DMS79 (cell line): ENCODE results near the gene AFAP1.

ENCODE experiments used
- DNase-seq: peaks from one replicate; lab custom pipeline; 2025; lab: John Stamatoyannopoulos, UW

AFAP1 gene

DNA sequence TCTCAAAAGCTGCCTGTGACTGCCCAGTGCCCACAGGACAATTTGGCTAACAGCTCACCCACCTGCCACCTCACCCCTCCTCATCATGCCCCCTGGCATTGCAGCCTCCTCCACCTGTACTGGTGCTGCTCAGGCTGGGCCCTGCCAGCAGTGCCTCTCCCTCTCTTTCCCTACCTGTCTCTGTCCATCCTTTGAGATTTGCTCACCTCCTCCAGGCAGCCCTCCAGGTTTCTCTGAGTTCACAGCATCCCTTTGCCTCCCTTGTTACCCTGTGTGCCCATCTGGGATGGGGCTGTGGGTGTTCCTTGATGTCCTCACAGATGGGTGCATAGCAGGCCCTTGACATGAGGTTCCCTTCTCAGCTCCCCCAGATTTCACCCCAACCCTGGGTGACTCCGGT lies 224.9 kb downstream of the AFAP1 start:
- DNase-seq = no peak

DNA sequence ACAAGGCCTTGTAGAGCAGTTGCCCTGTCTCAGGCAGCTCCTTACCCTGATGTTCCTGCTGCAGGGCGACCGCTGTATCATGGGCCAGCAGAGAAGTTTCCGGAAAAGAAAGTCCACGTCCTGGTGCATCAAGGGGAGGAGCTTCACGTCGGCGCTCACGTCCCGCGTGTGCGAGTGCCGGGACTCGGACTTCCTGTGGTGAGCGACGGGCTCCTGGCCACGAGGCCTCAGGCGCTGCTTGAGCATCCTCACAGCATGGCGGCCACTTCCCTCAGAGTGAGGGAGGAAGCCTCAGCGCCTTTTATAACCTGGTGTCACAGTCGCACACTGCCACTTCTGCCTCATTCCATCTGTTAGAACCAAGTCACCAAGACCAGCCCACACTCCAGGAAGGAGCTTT lies 225.5 kb downstream of the AFAP1 start:
- no peak for DNase-seq

DNA sequence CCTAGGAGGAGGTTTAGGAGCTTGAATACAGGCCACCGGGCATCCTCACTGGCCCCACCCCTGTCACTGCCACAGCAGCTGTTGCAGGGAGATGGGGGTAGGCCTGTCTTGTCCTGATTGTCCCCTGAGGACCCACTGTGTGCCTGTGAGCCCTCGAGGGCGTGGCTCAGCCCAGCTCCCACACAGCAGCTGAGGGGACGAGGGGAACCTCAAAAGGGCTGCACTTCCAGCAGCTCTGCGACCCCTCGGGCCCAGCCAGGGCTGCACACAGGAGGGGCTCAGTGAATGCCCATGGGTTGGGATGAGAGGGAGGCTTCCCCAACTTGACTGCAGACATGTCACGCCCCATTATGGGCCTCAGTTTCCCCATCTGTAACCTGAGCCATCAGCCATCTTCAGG lies 225.9 kb downstream of the AFAP1 start:
- DNase-seq = no peak

DNA sequence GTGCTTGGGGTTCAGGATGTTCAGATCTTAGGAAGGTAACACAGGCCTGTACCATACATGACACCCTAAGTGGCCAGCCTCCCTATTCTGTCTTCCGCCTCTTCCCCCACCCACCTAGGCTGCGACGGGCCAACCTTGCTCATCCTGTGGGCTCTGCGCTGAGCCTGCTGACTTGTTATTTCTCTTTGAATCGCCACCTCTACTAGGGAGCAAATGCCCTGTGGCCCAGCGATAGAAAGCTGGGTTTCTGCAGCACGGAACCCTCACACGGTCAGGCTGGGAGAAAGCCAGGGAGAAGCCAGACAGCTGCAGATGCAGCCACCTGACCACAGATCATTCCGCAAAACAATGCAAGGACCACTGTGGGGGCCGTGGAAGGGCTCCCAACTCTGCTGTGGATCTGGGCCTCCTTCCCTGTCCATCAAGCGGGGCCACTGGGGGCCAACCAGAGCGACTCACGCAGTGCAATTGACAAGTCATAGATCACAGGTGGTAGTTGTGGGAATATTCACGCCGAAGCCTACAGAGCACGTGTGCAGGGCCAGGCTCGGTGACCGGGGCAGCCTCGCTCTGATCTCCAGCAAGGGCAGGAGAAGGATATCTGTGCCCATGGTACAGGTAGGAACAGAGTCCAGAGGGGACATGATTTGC lies 227.5 kb downstream of the AFAP1 start:
- DNase-seq = no peak

DNA sequence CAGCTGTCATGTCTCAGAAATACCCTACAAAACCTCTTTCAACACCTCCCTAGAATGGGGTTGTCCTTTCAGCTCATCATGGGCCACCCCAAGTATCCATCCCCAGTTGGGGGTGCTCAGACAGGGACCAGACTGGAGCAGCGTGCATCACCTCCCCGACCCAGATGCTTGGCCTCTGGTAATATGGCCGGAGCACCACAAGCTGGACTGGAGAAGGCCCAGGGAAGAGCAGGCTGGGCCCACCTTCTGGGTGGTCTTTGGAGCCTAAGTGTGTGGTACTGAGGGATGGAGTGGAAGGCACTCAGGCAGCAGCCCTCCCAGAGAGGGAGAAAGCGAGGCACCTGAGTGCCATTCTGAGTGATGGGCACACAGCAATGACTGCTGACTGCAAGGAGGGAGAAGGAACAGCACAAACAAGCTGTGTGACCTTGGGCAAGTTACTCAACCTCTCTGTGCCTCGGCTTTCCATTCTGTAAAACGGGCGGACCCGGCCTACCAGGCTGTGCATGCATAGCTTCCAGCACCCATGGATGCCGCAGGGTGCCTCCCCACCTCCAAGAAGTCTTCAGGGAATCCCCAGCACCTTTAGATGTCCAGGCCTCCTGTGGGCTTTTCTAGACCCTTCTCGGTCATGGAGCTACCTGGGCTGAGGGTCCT lies 228.2 kb downstream of the AFAP1 start:
- DNase-seq = no peak

DNA sequence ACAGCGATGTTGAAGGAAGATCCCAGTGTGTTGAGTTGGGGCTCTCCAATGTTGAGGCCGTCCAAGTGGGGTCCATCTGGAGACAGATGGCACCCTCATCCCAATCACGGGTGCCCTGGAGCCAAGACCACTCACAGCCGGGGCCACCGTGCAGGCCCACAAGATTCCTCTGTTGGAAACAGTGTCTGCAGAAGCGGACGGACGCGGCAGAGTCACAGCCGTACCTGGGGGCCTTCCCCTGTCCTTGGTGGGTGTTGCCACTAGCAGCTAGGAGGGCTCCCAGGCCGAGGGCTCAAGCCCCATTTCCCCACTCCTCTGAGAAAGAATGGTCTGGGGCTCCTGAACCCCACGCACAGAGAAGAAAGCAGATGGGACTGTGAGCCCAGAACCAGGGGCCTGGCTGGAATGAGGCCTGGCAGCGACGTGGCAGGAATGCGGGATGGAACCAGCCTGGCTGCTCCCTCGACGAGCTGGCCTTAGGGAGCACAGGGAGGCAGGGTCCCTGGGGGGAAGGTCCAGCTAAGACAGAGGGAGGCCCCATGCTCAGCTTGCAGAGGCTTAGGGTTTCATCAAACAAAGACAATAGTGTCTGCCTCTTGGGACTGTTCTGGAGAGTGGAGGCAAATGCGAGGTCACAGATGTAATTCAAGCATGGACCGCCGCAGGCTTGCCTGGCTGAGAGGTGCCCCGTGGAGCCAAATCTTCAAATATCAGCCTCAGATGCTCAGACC lies 228.9 kb downstream of the AFAP1 start:
- no peak for DNase-seq

DNA sequence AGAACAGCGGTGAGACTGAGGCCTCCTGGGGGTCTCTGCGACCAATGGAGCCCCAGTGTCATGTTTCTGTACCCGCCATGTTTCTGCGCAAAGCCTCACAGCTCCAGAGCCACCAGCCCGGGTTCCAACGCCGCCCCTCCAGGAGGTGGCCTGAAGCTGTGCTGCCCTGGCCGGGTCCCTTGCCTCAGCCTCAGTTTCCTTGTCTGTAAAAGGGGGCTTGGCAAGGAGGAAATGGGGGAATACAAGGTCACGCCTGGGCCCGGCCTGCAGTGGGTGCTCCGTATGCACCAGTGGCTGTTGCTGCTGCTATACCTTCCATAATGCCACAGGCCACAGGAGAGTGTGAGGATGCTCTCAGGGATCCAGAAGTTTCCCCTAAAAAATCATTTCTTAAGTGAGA lies 229.5 kb downstream of the AFAP1 start:
- no peak for DNase-seq

DNA sequence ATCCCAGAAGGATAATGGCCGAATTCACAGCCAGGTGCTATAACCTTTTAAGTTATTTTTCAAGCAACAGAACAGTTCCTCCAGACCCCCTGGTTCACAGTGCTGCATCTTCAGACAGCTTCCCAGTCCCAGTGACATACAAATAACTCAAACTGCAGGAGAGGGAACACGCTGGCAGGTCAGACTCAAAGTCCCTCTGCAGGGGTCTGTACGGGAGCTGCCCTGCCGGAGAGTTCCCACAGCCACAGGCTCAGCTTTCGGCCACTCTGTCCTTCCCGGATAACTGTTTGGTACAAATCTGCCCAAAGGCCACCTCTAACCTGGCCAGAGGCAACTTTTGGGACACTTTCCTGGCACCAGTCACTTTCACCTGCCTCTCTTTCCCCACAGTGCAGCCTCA lies 230.2 kb downstream of the AFAP1 start:
- DNase-seq = no peak

DNA sequence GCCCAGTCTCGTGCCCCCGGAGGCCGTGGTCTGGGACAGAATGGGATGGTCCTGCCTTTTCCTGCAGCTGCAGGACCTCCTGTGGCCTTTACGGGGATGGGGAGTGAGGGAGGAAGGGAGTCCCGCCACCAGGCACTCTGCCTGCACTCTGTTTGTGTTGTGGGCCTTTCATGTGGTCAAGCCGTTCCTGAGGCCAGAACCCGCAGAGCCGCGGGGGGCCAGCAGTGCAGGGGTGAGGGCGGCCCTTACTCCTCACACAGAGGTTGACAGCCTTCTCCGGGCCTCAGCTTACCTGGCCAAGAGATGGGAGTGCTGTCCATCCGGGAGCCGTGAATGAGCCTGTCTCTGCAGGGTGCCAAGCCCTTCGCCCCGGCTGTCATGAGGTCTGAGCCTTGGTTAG lies 230.7 kb downstream of the AFAP1 start:
- no peak for DNase-seq
